Upper lobe of right lung (tissue), 1 donor: ENCODE results near the gene PPME1. TPM values are rescaled to one million over a fixed set of nuclear protein-coding genes. Genes with fewer than 3 reads are reported as not detected.

Source experiments
- ATAC-seq: fragments of 200-7000 bp; cut with Tn5 transposase; one replicate; pipeline ENCODE4 v1.9.1; 2020; ENCODE audit warnings: mild to moderate bottlenecking, moderate library complexity
- DNase-seq: peaks from one replicate; pipeline ENCODE4 v3.0.0-alpha.2; 2020
- H3K27ac ChIP-seq: fragments of 200-600 bp; one replicate; pipeline ENCODE4 v1.8.0; 2022
- H3K27me3 ChIP-seq: fragments of 200-600 bp; one replicate; pipeline ENCODE4 v1.8.0; 2022; ENCODE audit warnings: mild to moderate bottlenecking
- H3K36me3 ChIP-seq: fragments of 200-600 bp; one replicate; pipeline ENCODE4 v1.8.0; 2022
- H3K4me1 ChIP-seq: fragments of 200-600 bp; one replicate; pipeline ENCODE4 v1.8.0; 2022
- H3K4me3 ChIP-seq: fragments of 200-600 bp; one replicate; pipeline ENCODE4 v1.8.0; 2022; ENCODE audit warnings: mild to moderate bottlenecking
- H3K9me3 ChIP-seq: fragments of 200-600 bp; one replicate; pipeline ENCODE4 v1.8.0; 2022
- intact Hi-C: fragments of 100-400 bp; cut with DNase I; formaldehyde crosslinking; loops from one replicate; pipeline ENCODE4 v1.11.0; 2022
- total RNA-seq: library from RNA; stranded (reverse); fragmentation: NEBNext Ultra II Directional; extraction: Animal tissue kit (Norgen Biotek cat#: 25700); gene quantifications from one replicate; pipeline ENCODE4 v1.2.1, GENCODE V29; 2021
- TF ChIP-seq, protein P1 (sequence below): fragments of 200-600 bp; IDR thresholded peaks from one replicate; pipeline ENCODE4 v1.8.0; 2022; ENCODE audit warnings: antibody characterized with exemption
- donor health status: DM: no; HTN: yes; CAD: no; lungs with severe emphysema.

PPME1 gene
- total RNA-seq, 1 donor from 2014 or later, result 32.0 TPM

DNA sequence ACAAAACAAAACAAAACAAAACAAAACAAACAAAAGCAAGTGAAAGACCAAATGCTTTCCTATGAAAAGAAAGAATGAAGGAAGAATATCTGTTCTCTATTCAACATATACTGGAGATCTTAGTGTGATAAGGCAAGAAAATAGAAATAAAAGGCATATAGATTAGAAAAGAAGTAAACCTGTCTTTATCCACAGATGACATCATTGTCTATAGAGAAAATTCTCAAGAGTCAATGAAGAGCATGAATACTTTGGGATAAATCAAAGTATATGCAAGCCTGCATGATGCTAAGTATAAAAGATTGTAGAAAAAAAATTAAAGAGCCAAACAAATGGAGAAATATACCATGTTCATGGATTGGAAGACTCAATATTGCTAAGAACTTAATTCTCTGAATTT lies 17.9 kb upstream of the PPME1 start:
- no peak overlapping the region for H3K4me3 ChIP-seq
- TF ChIP-seq, protein P1, sequence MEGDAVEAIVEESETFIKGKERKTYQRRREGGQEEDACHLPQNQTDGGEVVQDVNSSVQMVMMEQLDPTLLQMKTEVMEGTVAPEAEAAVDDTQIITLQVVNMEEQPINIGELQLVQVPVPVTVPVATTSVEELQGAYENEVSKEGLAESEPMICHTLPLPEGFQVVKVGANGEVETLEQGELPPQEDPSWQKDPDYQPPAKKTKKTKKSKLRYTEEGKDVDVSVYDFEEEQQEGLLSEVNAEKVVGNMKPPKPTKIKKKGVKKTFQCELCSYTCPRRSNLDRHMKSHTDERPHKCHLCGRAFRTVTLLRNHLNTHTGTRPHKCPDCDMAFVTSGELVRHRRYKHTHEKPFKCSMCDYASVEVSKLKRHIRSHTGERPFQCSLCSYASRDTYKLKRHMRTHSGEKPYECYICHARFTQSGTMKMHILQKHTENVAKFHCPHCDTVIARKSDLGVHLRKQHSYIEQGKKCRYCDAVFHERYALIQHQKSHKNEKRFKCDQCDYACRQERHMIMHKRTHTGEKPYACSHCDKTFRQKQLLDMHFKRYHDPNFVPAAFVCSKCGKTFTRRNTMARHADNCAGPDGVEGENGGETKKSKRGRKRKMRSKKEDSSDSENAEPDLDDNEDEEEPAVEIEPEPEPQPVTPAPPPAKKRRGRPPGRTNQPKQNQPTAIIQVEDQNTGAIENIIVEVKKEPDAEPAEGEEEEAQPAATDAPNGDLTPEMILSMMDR, result no peak
- no peak for DNase-seq
- H3K27ac ChIP-seq, result no peak overlapping the region
- intact Hi-C loops, result no loop called here
- ATAC-seq, result no peak
- no peaks in the 10 kb centered on the region for H3K9me3 ChIP-seq
- no peaks in the 10 kb centered on the region for H3K27me3 ChIP-seq
- peaks cover 9% of the 10 kb centered on the region for H3K36me3 ChIP-seq
- H3K4me1 ChIP-seq, result no peaks in the 10 kb centered on the region

DNA sequence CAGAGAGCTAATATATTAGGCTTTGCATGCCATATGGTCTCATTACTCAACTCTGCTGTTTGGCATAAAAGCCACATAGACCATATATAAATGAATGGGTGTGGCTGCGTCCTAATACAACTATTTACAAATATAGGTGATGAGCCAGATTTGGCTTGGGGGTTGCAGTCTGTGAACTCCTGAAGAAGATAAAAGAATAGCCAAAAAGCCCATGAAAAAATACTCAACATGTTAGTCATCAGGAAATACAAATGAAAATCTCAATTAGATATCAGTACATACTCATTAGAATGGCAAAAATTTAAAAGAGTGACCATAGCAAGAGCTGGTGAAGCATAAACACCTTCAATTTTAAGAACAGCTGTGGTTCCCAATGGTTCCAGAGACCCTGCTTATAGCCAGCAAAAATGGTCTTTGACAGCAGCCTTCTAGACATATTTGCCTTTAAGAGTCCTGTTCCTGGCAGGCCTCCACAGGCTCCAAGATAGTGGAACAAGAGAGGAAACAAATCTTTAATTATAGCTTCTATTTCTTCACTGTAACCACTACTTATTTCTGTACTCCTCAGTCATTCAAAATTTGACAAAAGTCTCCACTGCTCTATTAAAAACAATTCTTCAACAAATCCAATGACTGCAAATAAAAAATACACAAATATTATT lies 16.3 kb upstream of the PPME1 start:
- Histone ChIP-seq H3K4me3 (no peak overlapping the region), H3K27me3 (no peaks in the 10 kb centered on the region), H3K9me3 (no peaks in the 10 kb centered on the region), H3K36me3 (peaks cover 9% of the 10 kb centered on the region), H3K4me1 (no peaks in the 10 kb centered on the region), H3K27ac (no peak overlapping the region)
- TF ChIP-seq, protein P1, result no peak
- ATAC-seq, result no peak
- intact Hi-C loops, result no loop called here
- DNase-seq, result no peak

DNA sequence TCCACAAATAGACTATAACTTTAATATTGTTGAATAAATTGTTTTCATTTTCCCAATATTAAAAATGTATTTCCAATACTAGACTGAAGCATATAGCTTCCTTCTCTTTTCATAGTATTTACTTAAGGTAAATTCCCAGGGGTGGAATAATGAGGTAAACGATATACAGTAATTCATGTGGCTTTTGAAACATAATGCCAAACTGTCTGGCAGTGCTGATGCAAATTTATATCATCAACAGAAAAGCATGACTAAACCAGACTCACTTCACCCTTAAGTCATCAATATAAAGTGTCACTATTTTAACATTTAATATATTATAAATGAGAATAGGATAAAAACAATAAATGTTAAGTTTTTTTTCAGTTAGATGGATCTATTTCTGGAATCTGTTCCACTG lies 13.9 kb upstream of the PPME1 start:
- Histone ChIP-seq H3K4me1 (no peaks in the 10 kb centered on the region), H3K27me3 (no peaks in the 10 kb centered on the region), H3K4me3 (no peak overlapping the region), H3K27ac (no peak overlapping the region), H3K36me3 (peaks cover 9% of the 10 kb centered on the region), H3K9me3 (no peaks in the 10 kb centered on the region)
- TF ChIP-seq, protein P1, result no peak
- no peak for DNase-seq
- no peak for ATAC-seq
- intact Hi-C loops, result no loop called here

DNA sequence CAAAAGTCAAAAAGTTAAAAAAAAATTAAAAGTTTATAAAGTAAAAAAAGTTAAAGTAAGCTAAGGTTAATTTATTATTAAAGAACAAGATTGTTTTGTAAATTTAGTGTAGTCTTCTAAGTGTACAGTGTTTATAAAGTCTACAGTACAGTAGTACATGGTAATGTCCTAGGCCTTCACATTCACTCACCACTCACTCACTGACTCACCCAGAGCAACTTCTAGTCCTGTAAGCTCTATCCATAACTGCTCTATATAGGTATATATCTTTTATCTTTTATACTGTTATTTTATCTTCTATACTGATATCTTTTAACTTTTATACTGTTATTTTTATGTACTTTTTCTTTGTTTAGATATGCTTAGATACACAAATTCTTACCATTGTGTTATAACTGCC lies 11.4 kb upstream of the PPME1 start:
- TF ChIP-seq, protein P1, result no peak
- ATAC-seq (no peak), DNase-seq (no peak)
- Histone ChIP-seq H3K36me3 (peaks cover 26% of the 10 kb centered on the region), H3K9me3 (no peaks in the 10 kb centered on the region), H3K4me1 (no peaks in the 10 kb centered on the region), H3K27ac (no peak overlapping the region), H3K27me3 (no peaks in the 10 kb centered on the region), H3K4me3 (no peak overlapping the region)
- intact Hi-C loops, result no loop called here

DNA sequence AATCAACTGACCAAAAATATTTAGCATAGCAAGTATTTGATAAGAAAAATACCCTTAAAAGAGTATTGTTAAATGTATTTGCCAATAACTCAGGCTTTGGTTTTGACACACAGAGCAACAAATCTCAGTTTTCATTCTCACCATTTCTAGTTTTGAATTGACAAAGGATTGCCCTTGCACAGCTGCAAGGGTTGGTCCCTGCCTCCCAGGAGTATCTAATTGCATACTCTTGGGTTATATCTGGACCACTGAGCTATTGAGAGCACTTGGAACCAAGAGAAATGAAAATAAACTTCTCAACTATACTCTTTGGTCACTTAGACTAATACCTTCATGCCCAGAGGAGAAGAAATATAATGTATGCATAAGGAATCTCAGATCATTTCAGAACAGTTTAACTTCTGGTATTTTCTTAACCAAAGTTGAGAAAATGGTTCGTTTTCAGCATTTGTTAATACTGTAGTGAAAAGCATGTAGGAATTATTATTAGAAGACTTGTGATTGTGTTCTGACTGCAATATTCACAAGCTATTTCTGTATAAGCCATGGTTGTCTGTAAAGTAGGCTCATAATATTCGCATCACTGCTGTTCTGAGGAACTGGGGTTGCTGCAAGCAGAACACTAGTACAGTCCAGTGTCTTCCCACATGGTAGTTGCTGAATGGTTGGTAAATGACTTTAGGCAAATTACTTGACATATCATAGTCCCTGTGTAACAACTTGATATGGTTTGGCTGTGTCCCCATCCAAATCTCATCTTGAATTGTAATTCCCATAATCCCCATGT lies 8.2 kb upstream of the PPME1 start:
- Histone ChIP-seq H3K27ac (no peak overlapping the region), H3K4me1 (no peaks in the 10 kb centered on the region), H3K4me3 (no peak overlapping the region), H3K9me3 (no peaks in the 10 kb centered on the region), H3K36me3 (peaks cover 42% of the 10 kb centered on the region), H3K27me3 (no peaks in the 10 kb centered on the region)
- intact Hi-C loops, result no loop called here
- no peak for DNase-seq
- no peak for ATAC-seq
- TF ChIP-seq, protein P1, result no peak
